T-cell (primary cell): ENCODE measurements around the gene TREM1. TPM values are rescaled to one million over a fixed set of nuclear protein-coding genes. Genes with fewer than 3 reads are reported as not detected.

Source experiments
- ATAC-seq, 4 experiments: fragments of 200-7000 bp in 3 of 4; fragments of 150-1000 bp in 1 of 4; cut with Tn5 transposase; replicated peaks in 1 of 4; 1 replicate in 3 of 4; 2 replicates in 1 of 4; pipeline ENCODE4 v1.10.0; 2021; ENCODE audit warnings: moderate library complexity in 3 of 4, mild to moderate bottlenecking in 2 of 4, moderate number of reproducible peaks in 1 of 4
- CTCF ChIA-PET, 2 donors: fragments of 300-600 bp; sonication (Branson Sonifier 250); formaldehyde crosslinking; loops; one replicate each; lab custom pipeline; 2022; ENCODE audit warnings: antibody characterized with exemption in 2 of 2; lab: Charles Lee
- POLR2A ChIA-PET, 2 donors: fragments of 300-600 bp; sonication (Branson Sonifier 250); formaldehyde crosslinking; loops; one replicate each; lab custom pipeline; 2022; ENCODE audit warnings: antibody characterized with exemption in 2 of 2; lab: Charles Lee
- DNase-seq, 35 experiments: peaks; one replicate each; pipeline versions ENCODE4 v3.0.0 to v3.0.0-alpha.2; 2013 to 2023
- H3K27ac ChIP-seq: one replicate; pipeline ENCODE4 v1.5.1; 2013; ENCODE audit warnings: low read length
- H3K27me3 ChIP-seq, 2 experiments: replicated peaks in 1 of 2; 1 replicate in 1 of 2; 2 replicates in 1 of 2; pipeline versions ENCODE4 v1.6.1 to v1.7.0; 2013; ENCODE audit warnings: low read length in 1 of 2, mixed read lengths in 1 of 2; ENCODE audit not compliant: control insufficient read depth in 2 of 2, insufficient read depth in 2 of 2; ENCODE audit errors: extremely low read depth in 1 of 2
- H3K36me3 ChIP-seq, 2 donors: 1 replicate in 1 of 2; 2 replicates in 1 of 2; pipeline versions ENCODE4 v1.6.1 to v1.7.0; 2013; ENCODE audit warnings: low read length in 1 of 2; ENCODE audit not compliant: control insufficient read depth in 2 of 2, insufficient read depth in 1 of 2; ENCODE audit errors: extremely low read depth in 1 of 2
- H3K4me1 ChIP-seq, 2 experiments: 1 replicate in 1 of 2; 2 replicates in 1 of 2; pipeline versions ENCODE4 v1.6.1 to v1.7.0; 2013; ENCODE audit warnings: low read length in 2 of 2, mixed read lengths in 1 of 2; ENCODE audit not compliant: insufficient read depth in 2 of 2, control insufficient read depth in 1 of 2; ENCODE audit errors: extremely low read depth in 1 of 2
- H3K4me3 ChIP-seq, 2 donors: 1 replicate in 1 of 2; 2 replicates in 1 of 2; pipeline versions ENCODE4 v1.5.1 to v1.7.0; 2013; ENCODE audit warnings: mild to moderate bottlenecking in 2 of 2, low read length in 1 of 2, moderate library complexity in 1 of 2; ENCODE audit not compliant: control insufficient read depth in 1 of 2; ENCODE audit errors: extremely low read depth in 1 of 2
- H3K9me3 ChIP-seq: 2 replicates; pipeline ENCODE4 v1.7.0; 2013
- H3K27ac Mint-ChIP-seq, 2 donors: one replicate each; pipeline ENCODE4 v1.8.0; 2020 to 2021; ENCODE audit warnings: mild to moderate bottlenecking in 2 of 2, mixed read lengths in 2 of 2
- H3K27me3 Mint-ChIP-seq, 2 donors: one replicate each; pipeline ENCODE4 v1.8.0; 2021 to 2022; ENCODE audit warnings: mixed read lengths in 2 of 2
- H3K36me3 Mint-ChIP-seq: one replicate; pipeline ENCODE4 v1.8.0; 2021; ENCODE audit warnings: mixed read lengths
- H3K4me1 Mint-ChIP-seq, 3 donors: one replicate each; pipeline ENCODE4 v1.8.0; 2020 to 2022; ENCODE audit warnings: mixed read lengths in 3 of 3, mild to moderate bottlenecking in 1 of 3
- H3K4me3 Mint-ChIP-seq, 3 donors: one replicate each; pipeline ENCODE4 v1.8.0; 2020 to 2022; ENCODE audit warnings: mild to moderate bottlenecking in 3 of 3, mixed read lengths in 3 of 3, moderate library complexity in 3 of 3
- H3K9me3 Mint-ChIP-seq, 3 donors: one replicate each; pipeline ENCODE4 v1.8.0; 2020 to 2022; ENCODE audit warnings: mixed read lengths in 3 of 3
- WGBS: methylation state at CpG from one replicate; pipeline ENCODE4 v1.1.5; 2013; ENCODE audit warnings: missing lambda C conversion rate; ENCODE audit not compliant: insufficient coverage; 5-methylcytosine and 5-hydroxymethylcytosine counted together
- total RNA-seq, 35 experiments: library from RNA in 6 of 35; stranded (reverse) in 6 of 35; fragments of 120-200 nt in 1 of 35; gene quantifications; one replicate each; pipeline versions ENCODE4 v1.2.1 to v1.2.4 and lab custom pipeline; 2013 to 2026

The TREM1 gene
- total RNA-seq, 5 donors from 2014 or later (not counting 1 experiment from before 2014, with no cell fraction given): 0.23 TPM; not detected in 4

DNA sequence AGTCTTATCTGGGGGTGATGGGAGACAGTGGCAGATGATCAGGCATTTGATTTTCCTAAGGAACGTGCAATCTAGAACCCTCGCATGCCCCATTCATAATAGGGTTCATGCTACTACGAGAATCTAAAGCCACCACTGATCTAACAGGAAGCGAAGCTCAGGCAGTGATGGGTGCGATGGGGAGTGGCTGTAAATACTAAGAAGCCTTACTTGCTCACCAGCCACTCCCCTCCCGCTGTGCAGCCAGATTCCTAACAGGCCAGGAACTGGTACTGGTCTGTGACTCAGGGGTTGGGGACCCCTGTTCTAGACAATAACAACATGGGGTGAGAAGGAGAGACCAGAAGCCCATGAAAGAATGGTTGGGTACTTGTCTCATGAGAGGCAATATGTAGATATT lies 53.8 kb downstream of the TREM1 start:
- Mint-ChIP-seq H3K27ac (no peak overlapping the region), H3K27me3 (peaks cover 11 to 14% of the 10 kb centered on the region in 2 donors), H3K4me3 (no peak overlapping the region), H3K36me3 (no peaks in the 10 kb centered on the region), H3K9me3 (no peaks in the 10 kb centered on the region), H3K4me1 (peaks cover 3 to 12% (median 5%) of the 10 kb centered on the region in 3 donors)
- CTCF ChIA-PET: no interaction called here
- no peak overlapping the region for H3K4me3 ChIP-seq
- H3K36me3 ChIP-seq: no peaks in the 10 kb centered on the region
- ATAC-seq: no peak
- no peaks in the 10 kb centered on the region for H3K9me3 ChIP-seq
- peaks cover 0 to 26% of the 10 kb centered on the region in 2 experiments for H3K27me3 ChIP-seq
- no CpG with 5 or more reads among the region's 6 CpGs for WGBS
- H3K27ac ChIP-seq: no peak overlapping the region
- no peak for DNase-seq
- POLR2A ChIA-PET: no interaction called here
- H3K4me1 ChIP-seq: no peaks in the 10 kb centered on the region

DNA sequence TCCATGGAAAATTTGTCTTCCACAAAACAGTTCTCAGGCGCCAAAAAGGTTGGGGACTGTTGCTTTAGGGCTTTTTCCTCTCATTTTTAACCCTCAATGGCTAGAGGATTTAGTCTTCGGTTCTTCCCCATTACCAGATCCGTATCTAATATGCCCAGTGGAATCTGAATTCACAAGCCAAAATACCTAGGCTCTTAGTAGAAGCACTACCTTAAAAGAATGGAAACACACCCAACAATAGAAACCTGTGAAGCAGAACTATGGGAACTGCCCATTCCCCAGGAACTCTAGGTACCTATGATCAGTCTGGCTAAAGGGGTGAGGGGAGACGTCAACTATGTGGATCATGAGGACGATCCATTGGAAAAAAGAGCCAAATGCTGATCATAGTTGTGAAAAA lies 55.2 kb downstream of the TREM1 start:
- no peaks in the 10 kb centered on the region for H3K4me1 ChIP-seq
- DNase-seq (no peak), ATAC-seq (no peak)
- Mint-ChIP-seq H3K9me3 (no peaks in the 10 kb centered on the region), H3K4me3 (no peak overlapping the region), H3K36me3 (no peaks in the 10 kb centered on the region), H3K27ac (no peak overlapping the region), H3K27me3 (peaks cover 5 to 13% of the 10 kb centered on the region in 2 donors), H3K4me1 (peaks cover 3 to 6% (median 5%) of the 10 kb centered on the region in 3 donors)
- H3K27me3 ChIP-seq: peaks cover 0 to 21% of the 10 kb centered on the region in 2 experiments
- POLR2A ChIA-PET: no interaction called here
- no peak overlapping the region for H3K4me3 ChIP-seq
- no CpG with 5 or more reads among the region's 5 CpGs for WGBS
- no peaks in the 10 kb centered on the region for H3K9me3 ChIP-seq
- no peak overlapping the region for H3K27ac ChIP-seq
- no peaks in the 10 kb centered on the region for H3K36me3 ChIP-seq
- CTCF ChIA-PET: no interaction called here

DNA sequence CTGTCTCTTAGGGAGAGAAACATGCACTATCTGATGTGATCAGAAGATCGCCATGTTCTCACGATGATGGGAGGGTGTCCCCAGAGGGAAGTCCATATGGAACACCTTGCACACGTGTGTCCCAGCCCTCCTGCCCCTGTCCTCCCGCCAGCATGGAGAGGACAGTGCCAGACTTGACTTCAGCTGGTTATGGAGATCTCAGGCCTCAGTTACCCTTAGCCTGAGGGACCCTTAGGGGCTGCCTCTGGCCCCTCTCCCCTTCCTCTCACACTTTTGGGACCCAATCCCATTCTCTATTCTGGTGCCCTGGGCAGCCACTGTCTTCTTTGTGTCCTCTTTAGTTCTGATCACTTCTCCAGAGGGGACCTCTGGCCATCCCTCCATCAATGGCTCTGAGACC lies 56.8 kb downstream of the TREM1 start:
- Histone ChIP-seq H3K36me3 (no peaks in the 10 kb centered on the region), H3K4me1 (no peaks in the 10 kb centered on the region), H3K9me3 (no peaks in the 10 kb centered on the region), H3K27me3 (peaks cover 0 to 21% of the 10 kb centered on the region in 2 experiments), H3K27ac (no peak overlapping the region), H3K4me3 (no peak overlapping the region)
- DNase-seq (no peak), ATAC-seq (no peak)
- Mint-ChIP-seq H3K36me3 (no peaks in the 10 kb centered on the region), H3K27ac (no peak overlapping the region), H3K4me3 (no peak overlapping the region), H3K9me3 (no peaks in the 10 kb centered on the region), H3K4me1 (peaks cover 0 to 6% (median 1%) of the 10 kb centered on the region in 3 donors), H3K27me3 (peaks cover 11 to 14% of the 10 kb centered on the region in 2 donors)
- CTCF ChIA-PET: no interaction called here
- POLR2A ChIA-PET: no interaction called here
- WGBS: 79% methylated on average over 4 of the region's 4 CpGs

DNA sequence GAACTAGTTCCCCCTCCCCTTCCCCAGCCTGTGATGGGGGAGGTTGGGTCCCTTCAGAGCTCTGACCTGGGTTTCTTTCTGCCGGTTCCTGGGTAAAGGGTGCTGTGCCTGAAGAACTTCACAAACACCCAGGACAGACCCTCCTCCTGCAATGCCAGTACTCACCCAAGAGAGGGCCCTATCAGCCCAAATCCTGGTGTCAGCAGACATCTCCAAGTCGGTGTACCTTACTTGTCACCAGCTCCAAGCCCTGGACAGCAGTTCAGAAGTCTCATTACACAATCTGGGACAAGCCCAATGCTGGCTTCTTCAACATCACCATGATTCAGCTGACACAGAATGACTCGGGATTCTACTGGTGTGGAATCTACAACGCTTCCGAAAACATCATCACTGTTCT lies 57.9 kb downstream of the TREM1 start:
- WGBS: 80% methylated on average over 4 of the region's 5 CpGs
- H3K9me3 Mint-ChIP-seq: no peaks in the 10 kb centered on the region
- CTCF ChIA-PET: no interaction called here
- H3K27me3 Mint-ChIP-seq: peaks cover 11 to 18% of the 10 kb centered on the region in 2 donors
- H3K36me3 ChIP-seq: no peaks in the 10 kb centered on the region
- no peak overlapping the region for H3K4me3 Mint-ChIP-seq
- H3K4me1 Mint-ChIP-seq: peaks cover 0 to 6% (median 0%) of the 10 kb centered on the region in 3 donors
- ATAC-seq (no peak), DNase-seq (peak in 1 of 35 experiments; percentile 6)
- no peak overlapping the region for H3K4me3 ChIP-seq
- peaks cover 0 to 21% of the 10 kb centered on the region in 2 experiments for H3K27me3 ChIP-seq
- POLR2A ChIA-PET: no interaction called here
- H3K27ac Mint-ChIP-seq: no peak overlapping the region
- H3K4me1 ChIP-seq: no peaks in the 10 kb centered on the region
- H3K9me3 ChIP-seq: no peaks in the 10 kb centered on the region
- H3K27ac ChIP-seq: no peak overlapping the region
- H3K36me3 Mint-ChIP-seq: no peaks in the 10 kb centered on the region

DNA sequence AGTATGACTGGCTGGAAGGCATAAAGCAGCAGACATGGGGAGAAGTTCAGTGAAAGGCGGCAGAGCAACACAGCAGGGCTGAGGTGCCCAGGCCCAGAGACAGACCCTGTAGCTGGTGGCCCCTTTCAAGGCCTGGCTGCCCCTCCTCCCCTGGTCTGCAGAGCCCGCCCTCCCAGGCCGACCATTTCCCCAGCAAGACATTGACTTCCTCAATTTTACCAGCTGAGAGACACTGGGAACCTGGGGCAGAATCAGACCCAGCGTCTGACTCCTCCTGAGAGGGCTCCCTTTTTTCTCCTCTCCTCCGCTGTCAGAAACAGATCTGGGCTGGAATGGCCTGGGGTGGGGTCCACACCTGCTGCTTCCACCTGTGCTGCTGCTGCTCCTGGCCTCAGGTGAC lies 58.4 kb downstream of the TREM1 start, which contains the start of gene TREML4:
Gene TREML4, plus strand, starts transcription at position 254 of the 400 bp plus-strand sequence. Its CDS starts 79 bp downstream, at position 333.
- H3K9me3 ChIP-seq: no peaks in the 10 kb centered on the region
- peaks cover 11 to 18% of the 10 kb centered on the region in 2 donors for H3K27me3 Mint-ChIP-seq
- no peak within 1 kb of the TSS for H3K27ac ChIP-seq
- no peak for ATAC-seq
- POLR2A ChIA-PET: no interaction called here
- H3K4me3 ChIP-seq: no peak within 1 kb of the TSS
- H3K27ac Mint-ChIP-seq: no peak within 1 kb of the TSS
- no peak within 1 kb of the TSS for H3K4me3 Mint-ChIP-seq
- peaks cover 0 to 6% (median 0%) of the 10 kb centered on the region in 3 donors for H3K4me1 Mint-ChIP-seq
- no peaks in the 10 kb centered on the region for H3K9me3 Mint-ChIP-seq
- no peak for DNase-seq
- H3K27me3 ChIP-seq: peaks cover 0 to 23% of the 10 kb centered on the region in 2 experiments
- H3K36me3 Mint-ChIP-seq: no peaks in the 10 kb centered on the region
- WGBS: no CpG with 5 or more reads among the region's 5 CpGs
- no peaks in the 10 kb centered on the region for H3K36me3 ChIP-seq
- CTCF ChIA-PET: no interaction called here
- H3K4me1 ChIP-seq: no peaks in the 10 kb centered on the region

DNA sequence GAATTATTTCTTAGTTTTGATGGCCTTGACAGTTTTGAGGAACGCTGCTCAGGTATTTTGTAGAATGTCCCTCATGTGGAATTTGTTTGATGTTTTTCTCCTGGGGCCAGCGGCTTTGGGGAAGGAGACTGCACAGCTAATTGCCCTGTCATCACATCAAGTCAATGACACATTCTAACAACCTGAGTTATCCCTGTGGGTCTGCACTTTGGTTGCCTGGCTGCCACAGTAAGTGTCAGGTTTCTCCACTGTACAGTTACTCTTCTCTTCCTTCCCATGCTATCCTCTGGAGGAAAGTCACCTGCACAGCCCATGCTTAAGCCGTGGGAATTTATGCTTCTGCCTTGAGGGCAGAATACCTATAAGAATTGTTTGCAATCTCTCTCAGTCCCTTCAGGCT lies 59.7 kb downstream of the TREM1 start:
- no peaks in the 10 kb centered on the region for H3K4me1 ChIP-seq
- Mint-ChIP-seq H3K27me3 (peaks cover 11 to 18% of the 10 kb centered on the region in 2 donors), H3K4me1 (peaks cover 4 to 14% (median 4%) of the 10 kb centered on the region in 3 donors), H3K36me3 (no peaks in the 10 kb centered on the region), H3K9me3 (no peaks in the 10 kb centered on the region), H3K4me3 (no peak overlapping the region), H3K27ac (no peak overlapping the region)
- WGBS: no CpG with 5 or more reads among the region's 3 CpGs
- no peaks in the 10 kb centered on the region for H3K36me3 ChIP-seq
- ATAC-seq (no peak), DNase-seq (no peak)
- H3K27ac ChIP-seq: no peak overlapping the region
- no peak overlapping the region for H3K4me3 ChIP-seq
- ChIA-PET POLR2A (no interaction called here), CTCF (no interaction called here)
- no peaks in the 10 kb centered on the region for H3K9me3 ChIP-seq
- H3K27me3 ChIP-seq: peaks cover 0 to 25% of the 10 kb centered on the region in 2 experiments
